Airway epithelial cell (primary cell): Measurements from ENCODE around the gene MKX. TPM values are rescaled to one million over a fixed set of nuclear protein-coding genes. Genes with fewer than 3 reads are reported as not detected.

Experiments used
- total RNA-seq: library from RNA; depleted of rRNA; stranded (reverse); fragments of >200 nt; gene quantifications from 2 replicates; pipeline ENCODE4 v1.2.3, GENCODE V29; 2015

Gene MKX, protein sequence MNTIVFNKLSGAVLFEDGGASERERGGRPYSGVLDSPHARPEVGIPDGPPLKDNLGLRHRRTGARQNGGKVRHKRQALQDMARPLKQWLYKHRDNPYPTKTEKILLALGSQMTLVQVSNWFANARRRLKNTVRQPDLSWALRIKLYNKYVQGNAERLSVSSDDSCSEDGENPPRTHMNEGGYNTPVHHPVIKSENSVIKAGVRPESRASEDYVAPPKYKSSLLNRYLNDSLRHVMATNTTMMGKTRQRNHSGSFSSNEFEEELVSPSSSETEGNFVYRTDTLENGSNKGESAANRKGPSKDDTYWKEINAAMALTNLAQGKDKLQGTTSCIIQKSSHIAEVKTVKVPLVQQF
- 0.05 TPM in 1 of 2 replicates, not detected in the other for total RNA-seq

DNA sequence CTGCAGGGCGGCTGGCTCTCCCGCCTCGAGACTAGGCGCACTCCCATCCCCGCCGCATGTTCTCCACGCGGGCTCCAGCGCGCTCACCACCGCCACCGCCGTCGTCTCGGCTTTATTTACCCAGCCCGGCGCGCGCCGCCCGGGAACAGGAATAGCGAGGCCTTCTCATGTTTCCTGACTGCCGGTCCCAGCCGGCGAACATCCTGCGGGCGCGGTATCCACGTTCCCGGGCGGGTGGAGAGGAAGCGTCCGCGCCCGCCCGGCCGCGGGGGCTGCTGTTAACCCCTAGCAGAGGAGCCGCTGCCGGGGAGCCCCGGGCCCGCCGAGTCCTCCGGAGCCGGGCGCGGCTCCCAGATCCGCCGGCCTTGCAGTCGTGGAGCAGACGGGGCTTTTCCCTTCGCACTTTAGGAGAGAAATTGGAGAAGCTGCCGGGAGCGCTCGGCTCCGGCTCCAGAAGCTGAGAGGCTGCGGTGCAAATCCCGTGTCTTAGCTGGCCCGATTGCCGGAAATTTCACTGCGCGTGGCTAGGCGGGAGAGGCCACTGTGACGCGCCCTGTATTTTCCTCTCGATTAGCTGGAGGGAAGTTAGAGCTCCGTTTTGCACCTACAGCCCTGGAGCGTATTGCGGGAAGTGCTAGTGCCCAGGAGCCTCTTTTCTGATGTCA lies at the start of gene MKX:
Gene MKX (minus strand): TSS at position 88 of the 665 bp plus-strand sequence. CDS start 2,404 bp downstream, outside the sequence.

Other genes starting within 250 kb of the MKX start
- 32.9 and 38.4 TPM in 2 replicates for gene RAB18, start 241.5 kb downstream of the MKX start, total RNA-seq